ENCODE measurements around the gene METRNL. TPM values are rescaled to one million over a fixed set of nuclear protein-coding genes. Genes with fewer than 3 reads are reported as not detected.

The METRNL gene
- total RNA-seq, 1 donor from 2014 or later: 156 TPM

- DNase-seq (ENCODE audit: extremely low spot score in 2 of 2): no peak
- H3K9me3 ChIP-seq: no peaks in the 10 kb centered on the region
- H3K36me3 ChIP-seq: peaks cover 0 to 20% of the 10 kb centered on the region in 2 donors
- no peak overlapping the region for H3K4me3 ChIP-seq
- H3K27ac ChIP-seq: peak overlapping the region; percentile 86
- peaks cover 97% of the 10 kb centered on the region for H3K4me1 ChIP-seq
- H3K27me3 ChIP-seq: no peaks in the 10 kb centered on the region
- intact Hi-C loops (cut with DNase I): no loop called here
- TF ChIP-seq POLR2A (IDR thresholded peaks at IDR 0.05) (no peak), POLR2AphosphoS5 (IDR thresholded peaks at IDR 0.05; ENCODE audit: insufficient read depth in 1 of 2, low read depth in 1 of 2) (no peak), CTCF (IDR thresholded peaks at IDR 0.05) (no peak)
Observed at GRCh38 chr17:83086199-83086880, 6.9 kb downstream of the METRNL start.

GRCh38 chr17:83086907-83087787, 7.7 kb downstream of the METRNL start:
- no peak for DNase-seq (ENCODE audit: extremely low spot score in 2 of 2)
- Histone ChIP-seq H3K4me1 (peaks cover 97% of the 10 kb centered on the region), H3K27me3 (no peaks in the 10 kb centered on the region), H3K27ac (peak overlapping the region; percentile 86), H3K36me3 (peaks cover 0 to 20% of the 10 kb centered on the region in 2 donors), H3K9me3 (no peaks in the 10 kb centered on the region), H3K4me3 (no peak overlapping the region)
- intact Hi-C loops (cut with DNase I): no loop called here
- no peak for TF ChIP-seq POLR2A (IDR thresholded peaks at IDR 0.05)
- TF ChIP-seq POLR2AphosphoS5 (IDR thresholded peaks at IDR 0.05; ENCODE audit: insufficient read depth in 1 of 2, low read depth in 1 of 2): no peak
- TF ChIP-seq CTCF (IDR thresholded peaks at IDR 0.05): no peak

- peaks cover 96% of the 10 kb centered on the region for H3K4me1 ChIP-seq
- no peak for TF ChIP-seq POLR2AphosphoS5 (IDR thresholded peaks at IDR 0.05; ENCODE audit: insufficient read depth in 1 of 2, low read depth in 1 of 2)
- no peak for TF ChIP-seq POLR2A (IDR thresholded peaks at IDR 0.05)
- TF ChIP-seq CTCF (IDR thresholded peaks at IDR 0.05): no peak
- no peaks in the 10 kb centered on the region for H3K27me3 ChIP-seq
- H3K9me3 ChIP-seq: no peaks in the 10 kb centered on the region
- H3K27ac ChIP-seq: peak overlapping the region; percentile 86
- intact Hi-C loops (cut with DNase I): no loop called here
- no peak for DNase-seq (ENCODE audit: extremely low spot score in 2 of 2)
- H3K36me3 ChIP-seq: peaks cover 0 to 20% of the 10 kb centered on the region in 2 donors
- no peak overlapping the region for H3K4me3 ChIP-seq
Observed at GRCh38 chr17:83087788-83088360, 8.5 kb downstream of the METRNL start.

GRCh38 chr17:83088451-83088850, 9.0 kb downstream of the METRNL start:
- no peak for DNase-seq (ENCODE audit: extremely low spot score in 2 of 2)
- H3K36me3 ChIP-seq: peaks cover 0 to 25% of the 10 kb centered on the region in 2 donors
- intact Hi-C loops (cut with DNase I): no loop called here
- peak overlapping the region; percentile 86 for H3K27ac ChIP-seq
- peaks cover 93% of the 10 kb centered on the region for H3K4me1 ChIP-seq
- H3K9me3 ChIP-seq: no peaks in the 10 kb centered on the region
- no peaks in the 10 kb centered on the region for H3K27me3 ChIP-seq
- TF ChIP-seq CTCF (IDR thresholded peaks at IDR 0.05) (no peak), POLR2A (IDR thresholded peaks at IDR 0.05) (no peak), POLR2AphosphoS5 (IDR thresholded peaks at IDR 0.05; ENCODE audit: insufficient read depth in 1 of 2, low read depth in 1 of 2) (no peak)
- H3K4me3 ChIP-seq: no peak overlapping the region
